ACHN (cell line): Measurements from ENCODE around the gene KCNS3.
"Not testable (repeated sequence)": the region's sequence is repeated elsewhere in the genome, so short reads cannot be mapped to it uniquely, and the experiment has no call there.

Experiments used
- DNase-seq: peaks from one replicate; pipeline ENCODE4 v3.0.0-alpha.2; 2015
- in situ Hi-C: cut with HindIII; loops from 2 replicates; pipeline ENCODE4 v1.10.0; 2017; ENCODE audit warnings: low sequenced_read_pairs, low pct_ligation_motif_present, low pct_unique_long_range_greater_than_20kb

Gene KCNS3

DNA sequence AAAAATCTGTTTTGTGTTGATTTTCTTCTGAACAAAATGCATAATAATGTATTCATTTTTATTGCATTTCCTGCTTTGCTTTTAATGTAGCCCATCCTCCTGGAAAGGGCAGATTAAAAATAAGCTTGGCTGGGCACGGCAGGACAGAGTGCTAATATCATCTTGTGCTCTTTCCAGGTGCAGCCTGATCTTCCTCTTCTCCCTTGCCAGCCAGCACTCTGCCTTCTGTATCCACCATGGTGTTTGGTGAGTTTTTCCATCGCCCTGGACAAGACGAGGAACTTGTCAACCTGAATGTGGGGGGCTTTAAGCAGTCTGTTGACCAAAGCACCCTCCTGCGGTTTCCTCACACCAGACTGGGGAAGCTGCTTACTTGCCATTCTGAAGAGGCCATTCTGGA is 52.3 kb downstream of the KCNS3 start:
- DNase-seq = no peak
- in situ Hi-C loops = no loop called here

GRCh38 chr2:17933256-17933655 is 54.8 kb downstream of the KCNS3 start:
- no peak for DNase-seq
- in situ Hi-C loops = no loop called here

GRCh38 chr2:17934721-17935120 is 56.3 kb downstream of the KCNS3 start:
- in situ Hi-C loops = no loop called here

DNA sequence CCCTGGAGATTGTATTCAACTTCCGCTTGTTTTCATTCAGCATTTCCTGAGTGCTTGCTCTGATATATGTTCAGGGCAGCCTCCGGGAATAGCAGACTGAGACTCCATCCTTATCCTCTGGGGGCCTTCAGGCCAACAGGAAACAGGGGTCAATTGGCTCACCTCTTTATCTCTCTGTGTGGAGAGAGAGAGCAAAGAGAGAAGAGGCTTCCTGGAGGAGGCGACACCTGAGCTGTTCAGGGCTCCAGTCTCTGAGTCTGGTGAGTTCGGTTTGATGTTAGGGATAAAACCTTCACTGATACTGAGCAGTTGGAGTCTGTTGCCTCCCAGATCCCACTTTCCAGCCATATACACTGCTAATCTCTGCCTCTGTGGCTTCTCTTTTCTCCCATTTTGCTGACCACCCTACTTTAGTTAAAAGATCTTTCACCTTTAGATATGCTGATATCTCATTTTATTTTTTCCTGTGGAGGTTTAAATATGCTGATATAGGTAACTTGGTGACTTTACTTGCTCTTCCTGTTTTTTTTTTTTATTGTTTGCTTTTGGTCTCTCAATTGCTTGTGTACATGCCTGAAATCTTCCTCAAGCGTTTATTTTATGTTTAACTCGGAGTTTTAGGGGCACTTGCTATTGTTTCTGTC is 56.9 kb downstream of the KCNS3 start:
- in situ Hi-C loops = no loop called here
- no peak for DNase-seq

More at GRCh38 chr2:17934721-17935120, 56.3 kb downstream of the KCNS3 start:
- no peak for DNase-seq

GRCh38 chr2:17936599-17936998 is 58.1 kb downstream of the KCNS3 start:
- in situ Hi-C loops = no loop called here

GRCh38 chr2:17940091-17940630 is 61.7 kb downstream of the KCNS3 start:
- DNase-seq = no peak
- in situ Hi-C loops = no loop called here

More at GRCh38 chr2:17936599-17936998, 58.1 kb downstream of the KCNS3 start:
- no peak for DNase-seq

DNA sequence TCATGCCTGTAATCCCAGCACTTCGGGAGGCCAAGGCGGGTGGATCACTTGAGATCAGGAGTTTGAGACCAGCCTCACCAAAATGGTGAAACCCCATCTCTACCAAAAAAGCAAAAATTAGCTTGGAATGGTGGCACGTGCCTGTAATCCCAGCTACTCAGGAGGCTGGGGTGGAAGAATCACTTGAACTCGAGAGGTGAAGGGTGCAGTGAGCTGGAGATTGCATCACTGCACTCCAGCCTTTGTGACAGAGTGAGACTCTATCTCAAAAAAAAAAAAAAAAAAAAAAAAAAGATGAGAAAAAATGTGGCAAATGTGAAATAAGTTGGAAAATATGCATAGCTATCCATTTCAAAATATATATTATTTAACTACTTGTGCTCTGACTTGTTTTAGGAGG is 65.0 kb downstream of the KCNS3 start:
- DNase-seq = no peak
- in situ Hi-C loops = no loop called here

DNA sequence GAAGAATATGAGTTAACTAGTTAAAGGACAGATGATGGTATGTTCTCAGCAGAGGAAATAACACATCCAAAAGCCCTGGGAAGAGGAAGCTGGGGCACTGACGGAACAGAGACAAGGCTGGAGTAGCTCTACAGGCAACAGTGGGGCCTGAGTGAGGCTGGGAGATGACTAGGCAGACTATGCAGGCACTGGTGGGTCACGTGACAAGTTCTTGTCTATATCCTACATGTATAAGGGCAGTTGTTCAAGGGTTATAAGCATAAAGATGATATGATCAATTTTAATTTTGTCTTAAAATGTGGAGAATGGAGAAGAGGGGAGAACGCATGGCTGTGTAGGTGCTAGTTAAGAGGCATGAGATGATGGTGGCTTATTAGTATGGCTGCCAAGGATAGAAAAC is 68.6 kb downstream of the KCNS3 start:
- DNase-seq = no peak
- in situ Hi-C loops = no loop called here

DNA sequence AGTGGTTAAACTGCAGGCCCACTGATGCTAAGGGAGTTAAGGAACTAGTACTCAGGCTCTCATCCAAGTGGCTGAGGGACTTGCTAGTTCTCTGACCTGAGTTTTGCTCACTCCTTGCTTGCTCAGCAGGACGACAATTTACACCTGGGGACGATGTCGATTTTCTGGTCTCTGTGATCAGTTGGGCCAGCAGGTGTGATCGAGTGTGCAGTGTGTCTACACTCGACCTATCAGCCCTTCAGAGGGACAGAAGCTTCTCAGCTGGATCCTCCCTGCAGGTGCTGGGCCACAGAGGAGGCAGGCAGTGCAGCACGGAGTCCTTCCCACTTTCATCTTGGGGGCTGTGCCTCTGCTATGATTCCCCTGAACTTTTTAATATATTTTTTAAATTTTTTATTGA is 71.5 kb downstream of the KCNS3 start:
- in situ Hi-C loops = no loop called here
- DNase-seq = no peak

DNA sequence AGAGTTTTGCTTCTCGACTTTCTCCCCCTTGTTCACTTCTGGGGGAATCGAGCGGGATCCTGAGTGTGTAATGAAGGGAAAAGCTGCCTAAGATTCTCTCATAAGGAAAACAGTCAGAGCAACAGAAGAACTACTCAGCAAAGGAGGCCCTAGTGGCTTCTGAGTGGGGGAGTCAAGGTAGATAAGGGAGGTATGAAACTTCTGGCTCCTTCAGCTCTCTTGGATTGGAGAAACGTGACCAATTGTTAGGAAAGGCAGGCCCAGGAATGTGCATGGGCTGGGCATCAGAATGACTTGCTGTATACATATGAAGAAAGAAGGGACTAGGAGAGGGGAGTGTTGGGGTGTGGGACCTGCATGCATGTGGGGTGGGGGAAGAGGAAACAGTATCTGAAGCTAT is 73.1 kb downstream of the KCNS3 start:
- in situ Hi-C loops = no loop called here
- DNase-seq = no peak

- in situ Hi-C loops = no loop called here
- DNase-seq = no peak
These were observed 80.1 kb downstream of the KCNS3 start for GRCh38 chr2:17958466-17959092.

GRCh38 chr2:17959356-17959755 is 80.9 kb downstream of the KCNS3 start:
- in situ Hi-C loops = no loop called here
- no peak for DNase-seq

DNA sequence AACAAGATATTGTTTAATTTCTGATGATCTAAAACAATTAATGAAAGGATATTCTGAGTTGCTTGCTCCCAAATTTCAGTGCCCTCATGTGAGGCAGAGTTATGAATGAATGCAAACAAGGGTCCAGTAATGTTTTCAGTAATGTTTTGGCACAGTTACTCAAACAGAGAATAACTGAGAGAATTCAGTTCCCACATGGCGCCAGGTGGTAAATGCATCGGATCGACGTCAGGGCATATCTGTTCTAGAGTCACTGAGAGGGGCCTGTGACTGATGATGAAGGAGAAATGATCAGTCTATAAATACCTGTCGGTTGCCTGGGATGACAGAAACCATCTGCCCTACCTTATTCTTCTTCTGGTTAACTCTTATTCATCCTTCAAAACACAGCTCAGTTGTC is 81.4 kb downstream of the KCNS3 start:
- in situ Hi-C loops = no loop called here
- no peak for DNase-seq

GRCh38 chr2:17960925-17961324 is 82.5 kb downstream of the KCNS3 start:
- in situ Hi-C loops = no loop called here
- no peak for DNase-seq

DNA sequence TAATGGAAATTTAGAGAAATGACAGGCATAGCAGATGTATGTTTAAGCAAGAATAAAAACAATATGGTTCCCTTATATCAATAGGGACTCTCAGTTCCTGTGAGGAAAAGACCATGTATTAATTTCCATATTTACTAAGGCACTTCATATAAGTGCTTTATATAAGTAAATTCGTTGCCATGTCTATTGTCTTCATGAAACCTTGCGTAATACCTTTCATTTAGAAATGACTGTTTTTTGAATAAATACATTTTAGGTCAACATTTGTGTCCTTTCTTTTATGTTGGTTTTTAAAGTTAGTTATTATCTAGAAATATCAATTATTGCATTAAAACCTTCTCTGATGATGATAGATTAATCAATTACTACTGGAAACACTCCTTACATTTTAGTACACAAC is 83.3 kb downstream of the KCNS3 start:
- in situ Hi-C loops = no loop called here
- DNase-seq = no peak

DNA sequence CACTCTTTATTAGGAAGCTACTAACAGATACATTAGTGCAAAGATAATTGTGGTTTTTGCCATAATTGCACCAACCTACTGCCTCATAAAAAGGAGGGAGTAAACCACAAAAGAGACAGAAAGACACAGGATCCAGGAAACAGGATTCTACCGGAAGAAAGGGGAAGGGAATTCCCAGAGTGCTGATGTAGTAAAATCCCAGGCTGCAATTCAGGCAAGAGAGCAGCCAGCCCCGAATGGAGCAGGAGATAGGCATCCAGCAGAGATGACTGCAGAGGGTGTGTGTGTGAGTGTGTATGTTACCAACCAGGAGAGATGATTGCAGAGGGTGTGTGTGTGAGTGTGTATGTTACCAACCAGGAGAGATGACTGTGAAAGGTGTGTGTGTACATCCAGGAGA is 84.4 kb downstream of the KCNS3 start:
- no peak for DNase-seq
- in situ Hi-C loops = no loop called here

DNA sequence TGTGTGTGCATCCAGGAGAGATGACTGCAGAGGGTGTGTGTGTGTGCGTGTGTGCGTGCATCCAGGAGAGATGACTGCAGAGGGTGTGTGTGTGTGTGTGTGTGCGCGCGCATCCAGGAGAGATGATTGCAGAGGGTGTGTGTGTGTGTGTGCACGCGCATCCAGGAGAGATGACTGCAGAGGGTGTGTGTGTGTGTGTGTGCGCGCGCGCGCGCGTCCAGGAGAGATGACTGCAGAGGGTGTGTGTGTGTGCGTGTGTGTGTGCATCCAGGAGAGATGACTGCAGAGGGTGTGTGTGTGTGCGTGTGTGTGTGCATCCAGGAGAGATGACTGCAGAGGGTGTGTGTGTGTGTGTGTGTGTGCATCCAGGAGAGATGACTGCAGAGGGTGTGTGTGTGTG is 85.1 kb downstream of the KCNS3 start:
- in situ Hi-C loops, DNase-seq: not testable (repeated sequence)

DNA sequence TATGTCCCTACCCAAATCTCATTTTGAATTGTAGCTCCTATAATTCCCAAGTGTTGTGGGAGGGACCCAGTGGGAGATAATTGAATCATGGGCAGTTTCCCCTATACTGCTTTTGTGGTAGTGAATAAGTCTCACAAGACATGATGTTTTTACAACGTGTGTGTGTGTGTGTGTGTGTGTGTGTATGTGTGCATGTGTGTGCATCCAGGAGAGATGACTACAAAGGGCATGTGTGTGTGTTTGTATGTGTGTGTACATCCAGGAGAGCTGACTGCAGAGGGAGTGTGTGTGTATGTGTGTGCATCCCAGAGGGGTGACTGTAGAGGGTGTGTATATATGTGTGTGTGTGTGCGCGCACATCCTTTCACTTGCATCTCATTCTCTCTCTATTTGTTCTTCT is 86.7 kb downstream of the KCNS3 start:
- DNase-seq = no peak

DNA sequence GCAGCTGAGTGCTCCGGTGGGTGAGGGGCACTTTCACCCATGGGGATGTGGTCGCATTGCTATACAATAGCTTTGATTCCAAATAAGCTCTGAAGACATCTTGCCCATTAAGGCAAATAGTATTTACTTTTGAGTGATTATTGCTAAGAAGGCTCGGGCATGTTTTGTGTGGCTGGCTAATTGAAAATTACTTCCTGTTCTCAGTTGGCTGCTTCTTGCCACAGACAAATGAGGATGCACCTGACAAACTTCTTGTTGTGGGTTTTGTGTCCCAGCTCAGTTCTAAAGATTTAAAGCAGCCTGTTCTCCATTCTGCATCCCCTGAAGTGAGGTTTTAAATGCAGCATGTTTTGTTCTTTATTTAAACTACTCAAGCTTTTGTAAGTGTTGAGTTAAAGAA is 88.3 kb downstream of the KCNS3 start:
- DNase-seq = no peak
- in situ Hi-C loops = no loop called here

More for the DNA sequence above, 86.7 kb downstream of the KCNS3 start:
- in situ Hi-C loops = no loop called here

DNA sequence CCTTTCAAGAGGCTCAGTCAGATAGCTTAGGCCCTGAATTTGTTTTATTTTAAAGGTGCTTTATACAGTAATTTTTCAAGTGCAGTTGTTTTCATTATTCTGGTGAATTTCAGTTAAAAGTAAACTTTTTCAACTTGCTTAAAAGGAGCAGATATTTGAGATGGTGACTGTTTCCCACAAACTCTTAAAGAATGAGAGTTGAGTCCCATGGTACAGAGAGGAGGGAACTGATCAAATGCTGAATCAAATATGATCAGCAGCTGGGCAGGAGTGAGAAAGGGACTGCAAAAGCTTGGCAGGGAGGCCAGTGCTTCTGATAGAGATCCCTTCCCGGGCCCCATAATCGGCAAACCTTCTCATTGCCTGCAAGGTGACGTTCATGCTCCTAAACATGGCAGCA is 91.2 kb downstream of the KCNS3 start:
- DNase-seq = no peak
- in situ Hi-C loops = no loop called here
